Osteocyte (in vitro differentiated cells): ENCODE measurements around the gene SEC24A. TPM values are rescaled to one million over a fixed set of nuclear protein-coding genes. Genes with fewer than 3 reads are reported as not detected.
"Not testable (repeated sequence)": the region's sequence is repeated elsewhere in the genome, so short reads cannot be mapped to it uniquely, and the experiment has no call there.

Experiments
- DNase-seq: peaks from one replicate; pipeline ENCODE4 v3.0.0; 2021; ENCODE audit warnings: mixed read lengths; ENCODE audit not compliant: unreplicated experiment; ENCODE audit errors: extremely low spot score
- H3K27ac Mint-ChIP-seq: one replicate; pipeline ENCODE4 v1.8.0; 2021; ENCODE audit warnings: mild to moderate bottlenecking, mixed read lengths; ENCODE audit not compliant: unreplicated experiment
- H3K27me3 Mint-ChIP-seq: one replicate; pipeline ENCODE4 v1.8.0; 2021; ENCODE audit warnings: mixed read lengths; ENCODE audit not compliant: unreplicated experiment
- H3K36me3 Mint-ChIP-seq: one replicate; pipeline ENCODE4 v1.8.0; 2021; ENCODE audit warnings: mixed read lengths; ENCODE audit not compliant: unreplicated experiment
- H3K4me1 Mint-ChIP-seq: one replicate; pipeline ENCODE4 v1.8.0; 2021; ENCODE audit warnings: mixed read lengths; ENCODE audit not compliant: unreplicated experiment
- H3K4me3 Mint-ChIP-seq: one replicate; pipeline ENCODE4 v1.8.0; 2021; ENCODE audit warnings: mild to moderate bottlenecking, moderate library complexity, mixed read lengths; ENCODE audit not compliant: unreplicated experiment
- H3K9me3 Mint-ChIP-seq: one replicate; pipeline ENCODE4 v1.8.0; 2021; ENCODE audit warnings: mixed read lengths; ENCODE audit not compliant: unreplicated experiment
- CTCF ChIP-seq: fragments of 200-600 bp; sonication (generic); IDR thresholded peaks from 2 replicates; pipeline ENCODE4 v1.5.0; 2021; ENCODE audit warnings: antibody characterized with exemption, mild to moderate bottlenecking, moderate library complexity
- total RNA-seq: library from RNA; stranded (reverse); gene quantifications from 2 replicates; pipeline ENCODE4 v1.2.1, GENCODE V29; 2021

SEC24A gene
- total RNA-seq, 1 donor from 2014 or later, result 38.9 TPM

GRCh38 chr5:134647750-134648424, 698 bp upstream of the SEC24A start:
- H3K4me1 Mint-ChIP-seq, result peaks cover 21% of the 10 kb centered on the region
- DNase-seq, result no peak
- H3K36me3 Mint-ChIP-seq, result peaks cover 1% of the 10 kb centered on the region
- no peaks in the 10 kb centered on the region for H3K9me3 Mint-ChIP-seq
- H3K27ac Mint-ChIP-seq, result peak overlapping the region; percentile 98
- TF ChIP-seq CTCF, result no peak
- no peaks in the 10 kb centered on the region for H3K27me3 Mint-ChIP-seq
- H3K4me3 Mint-ChIP-seq, result peak overlapping the region; percentile 86

- Mint-ChIP-seq H3K27ac (peak overlapping the region; percentile 98), H3K36me3 (peaks cover 1% of the 10 kb centered on the region), H3K9me3 (no peaks in the 10 kb centered on the region), H3K4me3 (peak overlapping the region; percentile 86), H3K4me1 (peaks cover 22% of the 10 kb centered on the region), H3K27me3 (no peaks in the 10 kb centered on the region)
- no peak for TF ChIP-seq CTCF
- DNase-seq, result peak; percentile 83
Measured at GRCh38 chr5:134649163-134649835, 714 bp downstream of the SEC24A start.

DNA sequence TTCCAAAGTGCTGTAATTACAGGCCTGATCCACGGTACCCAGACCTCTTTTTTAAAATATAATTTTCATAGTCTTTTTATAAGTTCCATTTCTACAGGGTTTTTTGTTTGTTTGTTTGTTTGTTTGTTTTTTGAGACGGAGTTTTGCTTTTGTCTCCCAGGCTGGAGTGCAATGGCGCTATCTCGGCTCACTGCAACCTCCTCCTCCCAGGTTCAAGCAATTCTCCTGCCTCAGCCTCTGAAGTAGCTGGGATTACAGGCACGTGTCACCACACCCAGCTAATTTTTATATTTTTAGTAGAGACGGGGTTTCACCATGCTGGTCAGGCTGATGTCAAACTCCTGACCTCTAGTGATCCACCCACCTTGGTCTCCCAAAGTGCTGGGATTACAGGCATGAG, 2.1 kb downstream of the SEC24A start:
- H3K9me3 Mint-ChIP-seq, H3K36me3 Mint-ChIP-seq: not testable (repeated sequence)
- peak overlapping the region; percentile 98 for H3K27ac Mint-ChIP-seq

GRCh38 chr5:134651531-134651930, 2.9 kb downstream of the SEC24A start:
- no peak overlapping the region for H3K4me3 Mint-ChIP-seq
- DNase-seq, result no peak

More for the DNA sequence above, 2.1 kb downstream of the SEC24A start:
- peaks cover 25% of the 10 kb centered on the region for H3K4me1 Mint-ChIP-seq
- H3K4me3 Mint-ChIP-seq, result peak overlapping the region; percentile 86
- not testable (repeated sequence) for DNase-seq, H3K27me3 Mint-ChIP-seq

GRCh38 chr5:134656690-134657089, 8.1 kb downstream of the SEC24A start:
- Mint-ChIP-seq H3K27me3 (no peaks in the 10 kb centered on the region), H3K9me3 (no peaks in the 10 kb centered on the region), H3K36me3 (peaks cover 9% of the 10 kb centered on the region), H3K4me1 (peaks cover 10% of the 10 kb centered on the region), H3K4me3 (no peak overlapping the region), H3K27ac (no peak overlapping the region)
- DNase-seq, result no peak
- TF ChIP-seq CTCF, result no peak

More at GRCh38 chr5:134651531-134651930, 2.9 kb downstream of the SEC24A start:
- Mint-ChIP-seq H3K27ac (peak overlapping the region; percentile 28), H3K4me1 (peaks cover 26% of the 10 kb centered on the region), H3K36me3 (peaks cover 6% of the 10 kb centered on the region), H3K27me3 (no peaks in the 10 kb centered on the region), H3K9me3 (no peaks in the 10 kb centered on the region)
- TF ChIP-seq CTCF, result no peak
